GM12878 (cell line): ENCODE data around the gene MYO3B. TPM values are rescaled to one million over a fixed set of nuclear protein-coding genes. Genes with fewer than 3 reads are reported as not detected.

Source experiments
- ATAC-seq: fragments of 200-7000 bp; cut with Tn5 transposase; 3 replicates; pipeline ENCODE4 v1.9.1; 2020; ENCODE audit warnings: mild to moderate bottlenecking, moderate library complexity
- BruUV-seq: library from RNA; stranded (reverse); fragments of 400-500 nt; replicated peaks from 2 replicates; lab custom pipeline; 2021; lab: Mats Ljungman, UMichigan
- CTCF ChIA-PET: fragments of 300-600 bp; sonication (Branson Sonifier 250); formaldehyde crosslinking; extraction: SDS; loops from one replicate; lab custom pipeline; 2021; ENCODE audit warnings: inconsistent platforms; lab: Yijun Ruan, JAX
- POLR2A ChIA-PET: fragments of 350-600 bp; formaldehyde crosslinking; extraction: SDS; loops from one replicate; lab custom pipeline; 2021; ENCODE audit warnings: inconsistent platforms; lab: Charles Lee
- RAD21 ChIA-PET: fragments of 300-600 bp; sonication (Branson Sonifier 250); formaldehyde crosslinking; loops from one replicate; lab custom pipeline; 2023; ENCODE audit warnings: antibody characterized with exemption; ENCODE audit not compliant: unreplicated experiment; lab: Charles Lee
- SMC1A ChIA-PET: fragments of 300-600 bp; sonication (Branson Sonifier 250); formaldehyde crosslinking; loops from one replicate; lab custom pipeline; 2023; ENCODE audit not compliant: unreplicated experiment, uncharacterized antibody; lab: Charles Lee
- DNase-seq: peaks from one replicate; pipeline ENCODE4 v3.0.0-alpha.2; 2011; ENCODE audit warnings: low read depth, low spot score
- FAIRE-seq: peaks from 3 replicates; lab custom pipeline; 2011; peaks lifted over from hg19 to GRCh38; lab: Jason Lieb, UNC
- H2AFZ ChIP-seq: 2 replicates; pipeline ENCODE4 v1.6.0; 2011; ENCODE audit warnings: low read depth, low read length, control low read depth; ENCODE audit not compliant: control insufficient read depth
- H3K27ac ChIP-seq: 2 replicates; pipeline ENCODE4 v1.5.1; 2011; ENCODE audit warnings: control low read depth; ENCODE audit not compliant: control insufficient read depth, insufficient read depth
- H3K27me3 ChIP-seq, 2 experiments: replicated peaks in 1 of 2; 2 replicates each; pipeline versions ENCODE4 v1.6.0 to v1.6.1; 2011; ENCODE audit warnings: low read length in 1 of 2; ENCODE audit not compliant: control insufficient read depth in 2 of 2, insufficient read depth in 2 of 2
- H3K36me3 ChIP-seq, 2 experiments: 2 replicates each; pipeline ENCODE4 v1.5.1; 2011; ENCODE audit warnings: low read length in 1 of 2; ENCODE audit not compliant: control insufficient read depth in 2 of 2, insufficient read depth in 2 of 2
- H3K4me1 ChIP-seq: 2 replicates; pipeline ENCODE4 v1.6.1; 2011; ENCODE audit warnings: mild to moderate bottlenecking, low read length, moderate library complexity, mixed read lengths; ENCODE audit not compliant: control insufficient read depth, insufficient read depth
- H3K4me2 ChIP-seq: 2 replicates; pipeline ENCODE4 v1.6.0; 2011; ENCODE audit warnings: control low read depth; ENCODE audit not compliant: control insufficient read depth, insufficient read depth
- H3K4me3 ChIP-seq: fragments of 200-600 bp; sonication (generic); 2 replicates; pipeline ENCODE4 v1.5.1; 2016
- H3K79me2 ChIP-seq: 2 replicates; pipeline ENCODE4 v1.6.0; 2011; ENCODE audit warnings: low read length; ENCODE audit not compliant: control insufficient read depth, insufficient read depth
- H3K9ac ChIP-seq: 2 replicates; pipeline ENCODE4 v1.8.0; 2011; ENCODE audit warnings: low read length, control low read depth, mixed read lengths; ENCODE audit not compliant: control insufficient read depth, insufficient read depth
- H3K9me3 ChIP-seq: replicated peaks from 3 replicates; pipeline ENCODE4 v1.5.1; 2011; ENCODE audit warnings: mild to moderate bottlenecking, low read length; ENCODE audit not compliant: control insufficient read depth, insufficient read depth
- H4K20me1 ChIP-seq: 2 replicates; pipeline ENCODE4 v1.6.0; 2011; ENCODE audit not compliant: control insufficient read depth, insufficient read depth
- BMI1 ChIP-seq: fragments of 450-650 bp; IDR thresholded peaks from 2 replicates; pipeline ENCODE4 v1.6.1; 2016; ENCODE audit warnings: mild to moderate bottlenecking, moderate library complexity, borderline replicate concordance
- CBFB ChIP-seq: IDR thresholded peaks from 2 replicates; pipeline ENCODE4 v1.6.1; 2016; ENCODE audit warnings: antibody characterized with exemption, low read depth
- CBX3 ChIP-seq: fragments of 200-600 bp; sonication (generic); IDR thresholded peaks from 2 replicates; pipeline ENCODE4 v1.6.1; 2016; ENCODE audit warnings: low read depth, borderline replicate concordance
- CHD4 ChIP-seq: fragments of 200-600 bp; sonication (generic); IDR thresholded peaks from 2 replicates; pipeline ENCODE4 v1.6.1; 2016; ENCODE audit warnings: mild to moderate bottlenecking
- CREM ChIP-seq: IDR thresholded peaks from 2 replicates; pipeline ENCODE4 v1.6.1; 2014; ENCODE audit warnings: antibody characterized with exemption, low read depth
- E2F8 ChIP-seq: fragments of 450-650 bp; IDR thresholded peaks from 2 replicates; pipeline ENCODE4 v1.6.1; 2018; ENCODE audit warnings: mild to moderate bottlenecking, low read depth, moderate library complexity; ENCODE audit not compliant: partially characterized antibody
- IRF3 ChIP-seq: fragments of 450-650 bp; IDR thresholded peaks from 2 replicates; pipeline ENCODE4 v1.6.1; 2014; ENCODE audit warnings: mild to moderate bottlenecking
- IRF5 ChIP-seq: fragments of 450-650 bp; IDR thresholded peaks from 2 replicates; pipeline ENCODE4 v1.6.1; 2017; ENCODE audit warnings: borderline replicate concordance
- JUND ChIP-seq: IDR thresholded peaks from 2 replicates; pipeline ENCODE4 v1.6.1; 2012; ENCODE audit warnings: low read depth, mild to moderate bottlenecking, low read length, improper control_type of control experiment, moderate library complexity
- MYB ChIP-seq: fragments of 150-350 bp; IDR thresholded peaks from 2 replicates; pipeline ENCODE4 v1.6.1; 2014; ENCODE audit warnings: mild to moderate bottlenecking, low read depth, low read length, borderline replicate concordance
- NR2F1 ChIP-seq: fragments of 450-650 bp; conservative IDR thresholded peaks from 2 replicates; pipeline ENCODE4 v1.6.1; 2017; ENCODE audit warnings: mild to moderate bottlenecking
- PML ChIP-seq: IDR thresholded peaks from 2 replicates; pipeline ENCODE4 v1.6.1; 2012; ENCODE audit warnings: low read length, inconsistent platforms
- RAD51 ChIP-seq: fragments of 450-650 bp; IDR thresholded peaks from 2 replicates; pipeline ENCODE4 v1.6.1; 2016; ENCODE audit warnings: moderate library complexity, mild to moderate bottlenecking, inconsistent platforms
- SMAD5 ChIP-seq: IDR thresholded peaks from 2 replicates; pipeline ENCODE4 v1.6.1; 2016; ENCODE audit warnings: antibody characterized with exemption, low read depth
- TBL1XR1 ChIP-seq: IDR thresholded peaks from 2 replicates; pipeline ENCODE4 v1.6.1; 2012; ENCODE audit warnings: low read depth, low read length, improper control_type of control experiment
- YY1 ChIP-seq: IDR thresholded peaks from 2 replicates; pipeline ENCODE4 v1.6.1; 2011; ENCODE audit warnings: low read depth, mild to moderate bottlenecking, low read length
- ZBED1 ChIP-seq: IDR thresholded peaks from 2 replicates; pipeline ENCODE4 v1.6.1; 2016; ENCODE audit warnings: borderline replicate concordance
- ZNF384 ChIP-seq: IDR thresholded peaks from 2 replicates; pipeline ENCODE4 v1.6.1; 2012; ENCODE audit warnings: low read depth, mild to moderate bottlenecking, low read length, improper control_type of control experiment, borderline replicate concordance
- WGBS: methylation state at CpG from one replicate; pipeline ENCODE4 v1.1.6; 2016; ENCODE audit warnings: low lambda C conversion rate; ENCODE audit not compliant: insufficient replicate concordance, insufficient coverage; ENCODE audit errors: missing lambda C conversion rate; 5-methylcytosine and 5-hydroxymethylcytosine counted together
- in situ Hi-C: fragments of 300-500 bp; cut with MboI; formaldehyde crosslinking; loops from 9 replicates; pipeline ENCODE4 v1.14.3; 2018; ENCODE audit warnings: mixed read lengths
- intact Hi-C: fragments of 100-400 bp; cut with micrococcal nuclease; formaldehyde crosslinking; loops from one replicate; pipeline ENCODE4 v1.14.2; 2022; ENCODE audit not compliant: unreplicated experiment
- polyA plus RNA-seq, 11 experiments: library from polyadenylated mRNA; depleted of rRNA in 4 of 11; unstranded in 6 of 11; stranded (reverse) in 5 of 11; fragments of >200 nt; fragmentation: Nextera tagmentation in 4 of 11; fragmentation: Illumina TruSeq in 1 of 11; extraction: Ambion mirVana in 4 of 11; extraction: Trizol in 1 of 11; gene quantifications; 1 replicate in 1 of 11; 2 replicates in 10 of 11; pipeline versions ENCODE4 v1.2.1 to v1.2.3, GENCODE V29; 2011 to 2016; ENCODE audit warnings: inconsistent platforms in 2 of 11, missing spikeins in 2 of 11, low read depth in 1 of 11
- total RNA-seq, 4 experiments: library from RNA; depleted of rRNA in 3 of 4; stranded (reverse); fragments of >200 nt in 3 of 4; fragmentation: Illumina TruSeq in 1 of 4; extraction: Trizol in 1 of 4; gene quantifications; 2 replicates each; pipeline versions ENCODE4 v1.2.1 to v1.2.3, GENCODE V29; 2013 to 2021

The MYO3B gene
- total and polyA plus RNA-seq, 10 of the 15 experiments (the other 5 are each of a cell fraction or from before 2014, with no cell fraction given), result 1.1 to 7.1 (median 2.1) TPM

GRCh38 chr2:170340693-170341068, 162.7 kb downstream of the MYO3B start (continued):
- TF ChIP-seq YY1 (0 out of 2 replicates have a peak, but pooled peaks have one; percentile 37), NR2F1 (peak; percentile 84)

GRCh38 chr2:170341684-170342623, 164.0 kb downstream of the MYO3B start:
- in situ Hi-C loops (no loop called here), intact Hi-C loops (no loop called here)
- no peak for DNase-seq
- Histone ChIP-seq H4K20me1 (no peaks in the 10 kb centered on the region), H3K36me3 (no peaks in the 10 kb centered on the region), H2AFZ (no peak overlapping the region), H3K27ac (no peak overlapping the region), H3K9me3 (no peaks in the 10 kb centered on the region; the same call in 2 of the 3 replicates), H3K4me2 (no peak overlapping the region), H3K4me1 (peaks cover 29% of the 10 kb centered on the region), H3K4me3 (no peak overlapping the region), H3K79me2 (no peaks in the 10 kb centered on the region), H3K9ac (no peak overlapping the region), H3K27me3 (no peaks in the 10 kb centered on the region)
- ChIA-PET RAD21 (interaction anchor here (0.9 to 4.4 kb wide), 7 partner anchors 12 to 394 kb away, joined by 3 to 21 read pairs (median 5); no protein-coding TSS in a partner anchor), POLR2A (interaction anchor here (0.6 kb wide), 1 partner anchor 106 kb away, joined by 7 read pairs; no protein-coding TSS in a partner anchor), SMC1A (interaction anchor here (0.7 to 3.4 kb wide), 14 partner anchors 8 to 201 kb away, joined by 3 to 20 read pairs (median 3); no protein-coding TSS in a partner anchor), CTCF (interaction anchor here (0.8 to 9.1 kb wide), 11 partner anchors 9 to 531 kb away, joined by 3 to 68 read pairs (median 4); no protein-coding TSS in a partner anchor)
- WGBS, result 71% methylated on average over 8 of the region's 8 CpGs
- no peak for ATAC-seq
- no TSS peak for BruUV-seq
- no peak for FAIRE-seq
- TF ChIP-seq CREM, result no peak
- no peak for TF ChIP-seq JUND
- no peak for TF ChIP-seq TBL1XR1
- no peak for TF ChIP-seq ZBED1
- TF ChIP-seq CBX3, result no peak
- no peak for TF ChIP-seq MYB
- TF ChIP-seq CHD4, result no peak
- no peak for TF ChIP-seq PML
- no peak for TF ChIP-seq BMI1
- TF ChIP-seq IRF5, result no peak
- no peak for TF ChIP-seq IRF3
- no peak for TF ChIP-seq RAD51
- TF ChIP-seq ZNF384, result no peak
- no peak for TF ChIP-seq E2F8
- TF ChIP-seq SMAD5, result no peak
- TF ChIP-seq CBFB, result no peak
